Liver (tissue), 9 donors: ENCODE measurements around the gene DSCAML1. TPM values are rescaled to one million over a fixed set of nuclear protein-coding genes. Genes with fewer than 3 reads are reported as not detected.

Experiments
- DNase-seq: peaks from one replicate; pipeline ENCODE4 v3.0.0-alpha.2; 2017; ENCODE audit warnings: low spot score
- H3K27ac ChIP-seq, 2 donors: one replicate each; pipeline ENCODE4 v1.7.0; 2013; ENCODE audit warnings: inconsistent platforms in 2 of 2, low read length in 2 of 2, control low read depth in 1 of 2, low read depth in 1 of 2, mild to moderate bottlenecking in 1 of 2
- H3K27me3 ChIP-seq, 4 donors: one replicate each; pipeline versions ENCODE4 v1.6.1 to v1.7.0; 2013; ENCODE audit warnings: low read length in 3 of 4, inconsistent platforms in 1 of 4, mild to moderate bottlenecking in 1 of 4, moderate library complexity in 1 of 4; ENCODE audit not compliant: control insufficient read depth in 4 of 4, insufficient read depth in 4 of 4
- H3K36me3 ChIP-seq, 4 donors: one replicate each; pipeline versions ENCODE4 v1.6.1 to v1.7.0; 2013; ENCODE audit warnings: low read length in 3 of 4, mild to moderate bottlenecking in 3 of 4, low read depth in 1 of 4, moderate library complexity in 1 of 4; ENCODE audit not compliant: control insufficient read depth in 4 of 4, insufficient read depth in 3 of 4
- H3K4me1 ChIP-seq, 4 donors: one replicate each; pipeline versions ENCODE4 v1.6.1 to v1.7.0; 2013; ENCODE audit warnings: low read length in 3 of 4, mild to moderate bottlenecking in 3 of 4, moderate library complexity in 1 of 4; ENCODE audit not compliant: control insufficient read depth in 4 of 4, insufficient read depth in 4 of 4
- H3K4me3 ChIP-seq, 3 donors: one replicate each; pipeline versions ENCODE4 v1.6.1 to v1.7.0; 2013; ENCODE audit warnings: low read length in 3 of 3, control low read depth in 1 of 3, low read depth in 1 of 3, mild to moderate bottlenecking in 1 of 3
- H3K9ac ChIP-seq, 2 donors: one replicate each; pipeline ENCODE4 v1.7.0; 2013; ENCODE audit warnings: low read length in 2 of 2, mild to moderate bottlenecking in 2 of 2, moderate library complexity in 2 of 2, control low read depth in 1 of 2, low read depth in 1 of 2
- H3K9me3 ChIP-seq, 4 donors: one replicate each; pipeline versions ENCODE4 v1.6.1 to v1.7.0; 2013; ENCODE audit warnings: low read length in 3 of 4; ENCODE audit not compliant: control insufficient read depth in 4 of 4
- FOXA2 ChIP-seq: IDR thresholded peaks from 2 replicates; pipeline ENCODE4 v1.6.1; 2016; ENCODE audit warnings: antibody characterized with exemption
- NR2F2 ChIP-seq: IDR thresholded peaks from 2 replicates; pipeline ENCODE4 v1.6.1; 2016; ENCODE audit warnings: antibody characterized with exemption
- WGBS: extraction: QIAGEN DNeasy Blood & Tissue Kit; methylation state at CpG from one replicate; pipeline ENCODE4 v1.1.7; 2013; 5-methylcytosine and 5-hydroxymethylcytosine counted together
- polyA plus RNA-seq, 2 donors: library from polyadenylated mRNA; stranded (reverse) in 1 of 2; unstranded in 1 of 2; fragments of 200-250 nt in 1 of 2; fragments of >200 nt in 1 of 2; fragmentation: Nextera tagmentation in 1 of 2; extraction: Ambion mirVana in 1 of 2; gene quantifications; one replicate each; pipeline versions ENCODE4 v1.2.1 to v1.2.3, GENCODE V29; 2013 to 2015
- total RNA-seq, 2 donors: library from RNA; depleted of rRNA; stranded (reverse); fragments of >200 nt; gene quantifications; one replicate each; pipeline ENCODE4 v1.2.3, GENCODE V29; 2014
- donor health status: healthy.
- donor health status: healthy.
- donor health status: healthy.
- donor health status: healthy.
- donor health status: healthy.

The DSCAML1 gene
- total and polyA plus RNA-seq, 4 donors = 0.07 to 0.42 (median 0.20) TPM

GRCh38 chr11:117378976-117379865, 417.8 kb downstream of the DSCAML1 start:
- peaks cover 1 to 48% (median 25%) of the 10 kb centered on the region in 4 donors for H3K36me3 ChIP-seq
- H3K27ac ChIP-seq = no peak overlapping the region
- TF ChIP-seq FOXA2 = no peak
- TF ChIP-seq NR2F2 = peak; percentile 42

More at GRCh38 chr11:117378976-117379865, 417.8 kb downstream of the DSCAML1 start:
- Histone ChIP-seq H3K27me3 (no peaks in the 10 kb centered on the region), H3K4me1 (no peaks in the 10 kb centered on the region), H3K9me3 (no peaks in the 10 kb centered on the region), H3K9ac (no peak overlapping the region), H3K4me3 (no peak overlapping the region)
- DNase-seq = no peak
- WGBS = 86% methylated on average over 12 of the region's 12 CpGs

Other genes with a start within 250 kb of the DSCAML1 start
- 10 to 100 TPM; 22.9 to 60.6 TPM for gene FXYD2, start 27.5 kb upstream of the DSCAML1 start, total RNA-seq
- 100 to 1,000 TPM in 1 of 2 donors, 10 to 100 TPM in 1; 20.2 to 105 TPM for gene FXYD2, start 27.5 kb upstream of the DSCAML1 start, polyA plus RNA-seq
- 1 to 10 TPM; 4.7 to 6.5 TPM for gene FXYD6, start 79.4 kb upstream of the DSCAML1 start, total RNA-seq
- 10 to 100 TPM; 18.1 to 22.5 TPM for gene FXYD6, start 79.4 kb upstream of the DSCAML1 start, polyA plus RNA-seq
- gene TMPRSS13, start 132.2 kb upstream of the DSCAML1 start, total RNA-seq = under 1 TPM; 0.25 to 0.93 TPM
- under 1 TPM; 0.11 to 0.22 TPM for gene TMPRSS13, start 132.2 kb upstream of the DSCAML1 start, polyA plus RNA-seq
- 10 to 100 TPM; 11.5 to 11.6 TPM for gene IL10RA, start 189.2 kb upstream of the DSCAML1 start, total RNA-seq
- 1 to 10 TPM; 2.3 to 6.8 TPM for gene IL10RA, start 189.2 kb upstream of the DSCAML1 start, polyA plus RNA-seq